ENCODE data around the gene TTLL11.

The TTLL11 gene

GRCh38 chr9:121772600-121773285 lies 320.4 kb downstream of the TTLL11 start:
- no peak for DNase-seq (ENCODE audit: low read depth)
